ENCODE data around the gene ZNF140.

Gene ZNF140

DNA sequence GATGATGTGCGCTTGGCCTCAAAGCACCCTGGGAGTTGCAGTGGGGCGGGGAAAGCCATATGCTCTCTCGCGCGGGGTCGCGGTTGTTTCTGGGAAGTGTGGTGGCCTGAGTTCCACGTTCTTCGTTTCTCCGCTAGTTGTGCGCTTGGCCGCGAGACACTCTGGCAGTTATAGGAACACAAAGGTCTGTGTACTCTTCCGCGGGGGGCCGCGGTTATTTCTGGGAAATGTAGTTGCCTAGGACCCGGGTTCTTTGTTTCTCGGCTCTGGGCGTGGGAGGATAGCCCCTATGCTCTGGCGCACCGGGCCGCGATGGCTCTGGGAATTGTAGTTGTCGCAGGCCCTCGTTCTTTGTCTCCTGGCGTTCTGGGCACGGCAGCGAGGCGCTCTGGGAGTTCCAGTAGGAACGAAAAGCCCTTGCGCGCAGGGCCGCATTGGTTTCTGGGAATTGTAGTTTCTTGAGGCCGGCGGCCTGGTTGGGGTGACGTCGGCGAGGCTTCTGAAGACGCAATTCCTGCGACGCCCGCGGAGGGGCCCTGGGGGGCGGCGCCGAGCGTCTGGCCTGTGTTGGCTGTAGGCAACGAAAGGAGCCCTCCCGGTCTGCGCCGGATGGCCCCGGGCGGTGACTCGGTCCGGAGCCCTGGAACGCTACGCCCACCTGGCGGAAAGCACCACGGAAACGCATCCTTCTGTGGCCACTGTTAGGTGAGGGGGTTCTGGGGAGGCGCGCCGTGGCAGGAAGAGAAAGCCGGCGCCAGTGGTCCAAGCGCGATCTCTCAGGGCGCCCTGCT lies at the start of gene ZNF140:
TSS of gene ZNF140 (plus strand) at position 556 of the 791 bp plus-strand sequence. CDS start 398 bp downstream, outside the sequence.
- peak; percentile 96 for DNase-seq

DNA sequence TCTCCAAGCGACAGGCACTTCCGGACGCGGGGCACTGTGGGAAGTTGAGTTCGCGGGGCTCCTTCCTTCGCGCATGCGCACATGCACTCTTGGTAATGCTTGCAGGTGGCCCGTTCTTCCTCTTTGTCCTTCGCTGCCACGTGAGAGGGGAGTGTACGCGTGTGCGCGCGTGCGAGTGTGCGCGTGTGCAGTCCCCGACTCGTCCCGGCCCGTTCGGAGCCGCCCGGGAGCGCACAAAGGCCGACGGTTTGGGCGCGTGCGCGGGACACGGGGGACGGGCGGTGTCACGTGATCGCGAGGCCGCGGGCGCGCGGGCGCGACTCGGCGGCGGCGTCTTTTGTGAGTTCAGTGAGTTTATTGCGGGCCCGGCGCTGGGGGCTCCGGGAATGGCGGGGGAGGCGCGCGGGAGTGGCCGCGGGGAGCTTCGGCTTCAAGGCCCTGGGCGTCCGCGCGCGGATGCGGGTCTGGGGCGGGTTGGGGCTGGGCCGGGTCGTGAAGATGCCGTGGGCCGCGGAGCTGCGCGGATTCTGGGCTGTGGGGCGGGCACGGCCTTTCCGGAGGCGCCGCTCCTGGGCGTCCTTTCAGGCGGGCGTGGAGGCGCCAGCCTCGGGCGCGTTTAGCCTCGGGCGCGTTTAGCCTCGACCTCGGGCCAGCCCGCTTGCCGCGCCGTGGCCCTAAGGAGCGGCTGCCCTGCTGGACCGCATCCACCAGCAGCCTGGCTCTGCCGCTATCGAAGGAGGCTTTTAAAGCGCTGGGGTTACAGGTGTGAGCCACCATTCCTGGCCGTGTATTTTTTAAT lies 43.3 kb upstream of the ZNF140 start, which contains the start of gene ZNF84:
TSS of gene ZNF84 (plus strand) at position 303 of the 799 bp plus-strand sequence. CDS start 3,959 bp downstream, outside the sequence.
- DNase-seq: peak; percentile 98

DNA sequence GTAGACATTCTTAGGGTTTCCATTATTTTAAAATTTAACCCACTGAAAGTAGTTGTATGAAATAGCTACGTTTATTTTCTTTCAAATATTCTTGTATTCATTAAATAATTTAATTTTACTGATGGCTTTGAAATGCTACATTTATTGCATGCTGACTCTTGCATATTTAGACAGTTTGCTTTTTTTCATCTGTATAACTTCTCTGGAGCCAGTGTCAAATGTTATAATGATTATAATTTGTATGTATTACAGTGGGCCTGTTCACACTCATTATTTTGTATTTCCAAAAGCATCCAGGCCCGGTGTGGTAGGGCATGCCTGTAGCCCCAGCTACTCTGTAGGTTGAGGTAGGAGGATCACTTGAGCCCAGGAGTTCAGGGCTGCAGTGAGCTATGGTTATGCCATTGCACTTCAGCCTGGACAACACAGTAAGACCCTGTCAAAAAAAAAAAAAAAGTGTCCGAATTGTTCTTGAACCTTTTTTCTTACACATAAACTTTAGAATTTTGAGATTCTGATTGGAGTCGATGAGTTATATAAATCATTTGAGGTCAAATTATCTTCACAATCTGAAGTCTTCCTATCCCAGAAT lies 42.5 kb upstream of the ZNF140 start:
- DNase-seq: no peak

DNA sequence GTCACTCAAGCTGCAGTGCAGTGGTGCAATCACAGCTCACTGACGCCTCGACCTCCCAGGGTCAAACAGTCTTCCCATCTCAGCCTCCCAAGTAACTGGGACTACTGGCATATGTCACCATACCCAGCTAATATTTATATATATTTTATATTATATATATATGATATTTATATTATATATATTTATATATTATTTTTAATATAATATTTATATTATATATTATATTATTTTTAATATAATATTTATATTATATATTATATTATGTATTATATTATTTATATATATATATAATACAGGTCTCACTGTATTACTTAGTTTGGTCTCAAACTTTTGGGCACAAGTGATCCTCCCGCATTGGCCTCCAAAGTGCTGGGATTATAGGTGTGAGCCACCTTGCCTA lies 34.0 kb upstream of the ZNF140 start:
- DNase-seq: no peak

DNA sequence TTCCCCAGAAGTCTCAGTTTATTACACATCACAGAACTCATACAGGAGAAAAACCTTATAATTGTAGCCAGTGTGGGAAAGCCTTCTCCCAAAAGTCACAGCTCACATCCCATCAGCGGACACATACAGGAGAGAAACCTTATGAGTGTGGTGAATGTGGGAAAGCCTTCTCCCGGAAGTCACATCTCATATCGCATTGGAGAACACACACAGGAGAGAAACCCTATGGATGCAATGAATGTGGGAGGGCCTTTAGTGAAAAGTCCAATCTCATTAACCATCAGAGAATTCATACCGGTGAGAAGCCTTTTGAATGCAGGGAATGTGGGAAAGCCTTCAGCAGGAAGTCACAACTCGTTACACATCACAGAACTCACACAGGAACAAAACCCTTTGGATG lies 23.3 kb upstream of the ZNF140 start:
- DNase-seq: no peak

DNA sequence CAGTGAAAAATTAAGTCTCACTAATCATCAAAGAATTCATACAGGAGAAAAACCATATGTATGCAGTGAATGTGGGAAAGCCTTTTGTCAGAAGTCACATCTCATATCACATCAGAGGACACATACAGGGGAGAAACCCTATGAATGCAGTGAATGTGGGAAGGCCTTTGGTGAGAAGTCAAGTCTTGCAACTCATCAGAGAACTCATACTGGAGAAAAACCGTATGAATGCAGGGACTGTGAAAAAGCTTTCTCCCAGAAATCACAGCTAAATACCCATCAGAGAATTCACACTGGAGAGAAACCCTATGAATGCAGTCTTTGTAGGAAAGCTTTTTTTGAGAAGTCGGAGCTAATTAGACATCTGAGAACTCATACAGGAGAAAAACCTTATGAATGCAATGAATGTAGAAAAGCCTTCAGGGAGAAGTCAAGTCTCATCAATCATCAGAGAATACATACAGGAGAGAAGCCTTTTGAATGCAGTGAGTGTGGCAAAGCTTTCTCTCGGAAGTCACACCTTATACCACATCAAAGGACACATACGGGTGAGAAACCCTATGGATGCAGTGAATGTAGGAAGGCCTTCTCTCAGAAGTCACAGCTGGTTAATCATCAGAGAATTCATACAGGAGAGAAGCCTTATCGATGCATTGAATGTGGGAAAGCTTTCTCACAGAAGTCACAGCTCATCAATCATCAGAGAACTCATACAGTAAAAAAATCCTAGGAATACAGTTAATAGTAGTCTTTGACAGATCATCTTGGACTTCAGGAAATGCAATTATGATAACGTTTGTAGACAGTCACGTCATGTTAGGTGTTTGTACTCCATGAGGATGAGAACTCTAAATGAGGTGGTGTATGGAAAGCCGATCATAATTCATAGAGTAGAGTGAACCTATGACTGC lies 22.3 kb upstream of the ZNF140 start:
- no peak for DNase-seq

DNA sequence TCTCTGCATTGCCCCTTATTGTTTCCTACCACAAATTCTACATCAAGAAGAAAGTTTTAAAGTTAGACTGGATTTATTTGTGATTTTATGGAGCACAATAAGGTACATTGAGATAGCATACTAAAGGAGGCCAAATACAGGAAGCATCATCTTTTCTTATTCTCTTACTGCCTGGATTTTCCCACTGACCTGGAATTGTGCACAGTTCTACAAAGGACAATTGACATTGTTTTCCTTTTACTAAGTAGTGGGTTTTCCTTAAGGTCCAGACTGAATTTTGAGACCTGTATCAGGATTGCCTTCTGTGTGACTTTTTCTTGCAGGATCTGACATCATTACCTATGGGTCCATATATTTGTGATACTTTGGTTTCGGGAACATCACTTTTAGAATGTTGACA lies 18.8 kb upstream of the ZNF140 start:
- no peak for DNase-seq

DNA sequence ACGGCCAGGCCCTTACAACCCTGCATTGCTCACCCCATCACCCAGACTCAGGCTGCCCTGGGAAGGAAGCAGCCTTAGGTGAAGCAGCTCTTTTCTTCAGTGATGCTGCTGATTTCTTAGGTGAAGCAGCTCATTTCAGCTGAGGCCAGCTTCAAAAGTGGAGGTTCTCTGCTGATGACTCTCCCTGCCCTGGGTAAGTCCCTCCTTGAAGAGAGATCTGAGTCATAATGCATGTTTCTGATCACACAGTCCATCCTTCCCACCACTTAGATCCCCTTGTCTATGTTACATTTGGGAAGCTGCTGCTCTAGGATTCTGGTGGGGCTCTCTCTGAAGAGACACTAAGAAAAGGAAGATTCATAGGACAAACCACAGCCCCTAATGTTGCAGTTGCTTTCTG lies 17.2 kb upstream of the ZNF140 start:
- no peak for DNase-seq

DNA sequence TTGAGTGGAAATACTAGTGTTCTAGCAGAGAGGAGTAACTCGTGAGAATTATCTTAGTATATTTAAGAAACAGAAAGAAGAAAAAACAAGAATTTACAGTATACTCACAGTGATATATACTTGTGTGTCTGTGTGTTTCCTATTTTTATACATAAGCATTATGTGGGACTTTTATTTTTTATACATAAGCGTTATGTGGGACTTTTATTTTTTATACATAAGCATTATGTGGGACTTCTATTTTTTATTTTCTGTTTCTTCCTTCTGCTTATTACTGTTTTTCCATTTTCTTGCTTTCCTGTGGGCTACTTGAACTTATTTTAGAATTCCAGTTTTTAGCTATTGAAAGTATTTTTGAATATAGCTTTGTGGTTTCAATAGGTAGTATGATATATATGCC lies 6.9 kb upstream of the ZNF140 start:
- DNase-seq: no peak

DNA sequence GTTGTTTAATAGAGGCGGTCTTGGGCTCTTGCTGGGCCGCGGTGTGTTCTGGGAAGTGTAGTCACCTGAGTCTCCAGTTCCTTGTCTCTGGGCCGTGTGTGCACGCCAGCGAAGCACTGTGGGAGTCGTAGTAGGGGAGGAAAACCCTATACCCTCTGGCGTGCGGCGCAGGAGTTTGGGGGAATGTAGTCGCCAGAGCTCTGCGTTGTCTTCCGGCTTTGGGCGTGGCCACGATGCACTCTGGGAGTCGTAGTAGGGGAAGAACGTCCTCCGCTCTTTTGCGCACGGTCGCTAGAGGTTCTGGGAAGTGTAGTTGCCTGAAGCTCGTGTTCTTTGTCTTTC lies 726 bp upstream of the ZNF140 start:
- DNase-seq: peak; percentile 99

DNA sequence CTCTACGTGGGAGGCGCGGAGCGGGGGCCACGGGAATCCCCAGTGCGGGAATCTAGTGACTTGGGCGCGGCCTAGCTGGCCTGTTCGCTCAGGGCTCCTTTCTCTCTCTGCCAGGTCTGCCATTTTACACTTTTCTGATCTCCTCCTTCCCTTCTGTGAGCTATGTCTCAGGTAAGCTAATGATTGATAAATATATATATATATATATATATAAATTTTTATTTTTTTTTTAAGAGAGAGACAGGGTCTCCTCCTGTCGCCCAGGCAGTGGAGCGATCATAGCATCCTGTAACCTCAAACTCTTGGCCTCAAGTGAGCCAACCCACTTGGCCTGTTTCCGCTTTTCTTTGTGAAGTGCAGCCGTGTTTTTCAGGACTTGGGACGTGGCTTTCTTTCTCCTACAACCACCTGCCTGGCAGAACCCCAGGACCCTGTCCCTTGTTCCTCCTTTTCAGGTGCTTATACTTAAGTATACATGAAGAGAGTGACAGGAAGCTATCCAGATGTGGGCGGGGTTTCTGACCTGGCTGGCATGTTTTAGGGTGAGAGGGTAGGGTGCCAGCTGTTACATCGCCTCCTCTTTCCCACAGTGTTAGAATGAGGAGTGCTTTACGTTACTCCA lies 547 bp downstream of the ZNF140 start:
- DNase-seq: no peak

DNA sequence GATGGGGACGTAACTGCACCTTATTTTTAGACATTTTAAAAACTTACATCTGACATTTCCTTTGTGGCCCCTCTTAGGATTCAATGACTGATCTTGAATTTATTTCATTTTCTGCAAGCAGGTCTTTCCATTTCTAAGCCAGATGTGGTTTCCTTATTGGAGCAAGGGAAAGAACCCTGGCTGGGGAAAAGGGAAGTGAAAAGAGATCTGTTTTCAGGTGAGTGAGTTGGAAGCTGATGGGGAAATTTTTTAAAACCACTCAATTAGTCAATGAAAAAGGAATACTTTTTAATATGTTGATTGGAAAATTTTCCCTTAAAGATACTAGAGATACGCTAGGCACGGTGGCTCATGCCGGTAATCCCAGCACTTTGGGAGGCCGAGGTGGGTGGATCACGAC lies 2.6 kb downstream of the ZNF140 start:
- no peak for DNase-seq

DNA sequence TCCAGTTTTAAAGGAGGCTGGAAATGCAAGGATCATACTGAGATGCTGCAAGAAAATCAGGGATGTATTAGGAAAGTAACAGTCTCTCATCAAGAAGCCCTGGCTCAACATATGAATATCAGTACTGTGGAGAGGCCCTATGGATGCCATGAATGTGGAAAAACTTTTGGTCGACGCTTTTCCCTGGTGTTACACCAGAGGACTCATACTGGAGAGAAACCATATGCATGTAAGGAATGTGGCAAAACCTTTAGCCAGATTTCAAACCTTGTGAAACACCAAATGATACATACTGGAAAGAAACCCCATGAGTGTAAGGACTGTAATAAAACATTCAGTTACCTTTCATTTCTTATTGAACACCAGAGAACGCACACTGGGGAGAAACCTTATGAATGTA lies 24.9 kb downstream of the ZNF140 start:
- no peak for DNase-seq

DNA sequence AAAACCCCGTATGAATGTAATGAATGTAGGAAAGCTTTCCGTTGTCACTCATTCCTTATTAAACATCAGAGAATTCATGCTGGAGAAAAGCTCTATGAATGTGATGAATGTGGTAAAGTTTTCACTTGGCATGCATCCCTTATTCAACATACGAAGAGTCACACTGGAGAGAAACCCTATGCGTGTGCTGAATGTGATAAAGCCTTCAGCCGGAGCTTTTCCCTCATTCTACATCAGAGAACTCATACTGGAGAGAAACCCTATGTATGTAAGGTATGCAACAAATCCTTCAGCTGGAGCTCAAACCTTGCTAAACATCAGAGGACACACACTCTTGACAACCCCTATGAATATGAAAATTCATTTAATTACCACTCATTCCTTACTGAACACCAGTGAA lies 25.5 kb downstream of the ZNF140 start:
- no peak for DNase-seq

DNA sequence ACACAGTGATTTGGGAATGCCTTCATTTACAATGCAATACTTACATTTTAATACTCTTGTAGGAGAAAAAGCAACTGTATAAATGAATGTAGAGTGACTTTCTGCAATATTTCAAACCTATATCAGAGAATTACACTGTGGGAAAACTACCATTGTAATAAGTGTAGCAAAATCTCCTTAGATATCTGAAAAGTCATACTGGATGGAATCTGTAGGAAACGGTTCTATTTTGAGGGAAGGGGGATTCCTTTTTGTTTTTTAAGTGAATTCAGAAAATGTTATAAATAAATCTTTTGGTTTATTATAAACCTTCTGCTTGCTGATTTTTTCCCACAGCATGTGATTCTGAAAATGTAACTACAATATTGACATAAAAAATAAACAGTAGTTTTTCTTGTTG lies 26.4 kb downstream of the ZNF140 start:
- no peak for DNase-seq

DNA sequence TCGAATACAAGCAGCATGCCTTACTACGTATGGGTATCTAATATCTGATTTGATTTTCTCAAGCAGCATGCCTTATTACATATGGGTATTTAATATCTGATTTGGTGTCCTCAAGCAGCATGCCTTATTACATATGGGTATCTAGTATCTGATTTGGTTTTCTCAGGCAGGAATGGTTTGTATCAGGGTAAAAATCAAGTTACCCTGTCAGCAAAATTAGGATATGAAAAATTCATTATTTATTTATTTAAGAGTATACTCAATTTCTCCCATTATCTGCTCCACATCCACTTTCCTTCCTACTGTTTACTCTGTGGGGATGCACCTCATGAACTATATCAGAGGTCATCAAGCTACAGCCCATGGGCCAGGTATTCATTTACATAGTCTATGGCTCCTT lies 27.4 kb downstream of the ZNF140 start:
- DNase-seq: no peak

DNA sequence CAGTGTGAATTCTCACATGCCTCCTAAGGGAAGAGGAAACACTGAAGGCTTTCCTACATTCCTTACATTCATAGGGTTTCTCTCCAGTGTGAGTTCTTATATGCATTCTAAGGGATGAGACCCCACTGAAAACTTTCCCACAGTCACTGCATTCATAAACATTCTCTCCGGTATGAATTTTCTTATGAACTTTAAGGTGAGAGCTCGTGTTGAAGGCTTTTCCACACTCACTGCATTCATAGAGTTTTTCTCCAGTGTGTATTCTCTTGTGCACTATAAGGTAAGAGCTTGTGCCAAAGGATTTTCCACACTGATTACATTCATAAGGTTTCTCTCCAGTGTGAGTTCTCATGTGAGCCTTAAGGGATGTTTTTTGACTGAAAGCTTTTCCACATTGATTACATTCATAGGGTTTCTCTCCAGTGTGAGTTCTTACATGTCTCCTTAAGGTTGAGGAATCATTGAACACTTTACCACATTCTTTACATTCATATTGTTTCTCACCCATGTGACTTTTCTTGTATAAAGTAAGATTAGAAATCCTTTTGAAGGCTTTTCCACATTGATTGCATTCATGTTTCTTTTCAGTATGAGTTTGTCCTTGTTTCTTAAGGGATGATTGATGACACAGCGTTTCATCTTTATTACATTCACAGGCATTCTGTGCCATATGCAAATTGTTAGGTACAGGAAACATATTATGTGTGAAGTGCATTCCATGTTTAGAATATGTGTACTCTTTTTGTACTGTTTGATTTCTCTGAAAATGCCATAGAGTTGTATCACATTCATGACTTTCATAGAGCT lies 39.9 kb downstream of the ZNF140 start:
- DNase-seq: no peak

DNA sequence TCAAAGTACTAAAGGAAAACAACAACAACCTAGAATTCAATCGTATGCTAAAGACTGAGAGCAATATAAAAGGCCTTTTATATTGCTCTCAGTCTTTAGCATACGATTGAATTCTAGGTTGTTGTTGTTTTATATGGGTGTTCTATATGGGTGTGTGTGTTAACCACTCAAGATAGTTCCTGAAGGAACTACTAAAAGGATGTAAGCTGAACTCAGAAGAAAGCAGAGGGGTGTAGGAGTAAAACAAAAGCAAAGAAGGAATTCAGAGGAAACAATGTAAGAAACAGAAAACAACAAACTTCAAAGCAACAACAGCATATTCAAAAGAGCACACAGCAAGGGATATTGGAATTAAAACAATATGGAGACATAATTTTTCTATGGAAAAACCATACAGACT lies 44.0 kb downstream of the ZNF140 start:
- no peak for DNase-seq

DNA sequence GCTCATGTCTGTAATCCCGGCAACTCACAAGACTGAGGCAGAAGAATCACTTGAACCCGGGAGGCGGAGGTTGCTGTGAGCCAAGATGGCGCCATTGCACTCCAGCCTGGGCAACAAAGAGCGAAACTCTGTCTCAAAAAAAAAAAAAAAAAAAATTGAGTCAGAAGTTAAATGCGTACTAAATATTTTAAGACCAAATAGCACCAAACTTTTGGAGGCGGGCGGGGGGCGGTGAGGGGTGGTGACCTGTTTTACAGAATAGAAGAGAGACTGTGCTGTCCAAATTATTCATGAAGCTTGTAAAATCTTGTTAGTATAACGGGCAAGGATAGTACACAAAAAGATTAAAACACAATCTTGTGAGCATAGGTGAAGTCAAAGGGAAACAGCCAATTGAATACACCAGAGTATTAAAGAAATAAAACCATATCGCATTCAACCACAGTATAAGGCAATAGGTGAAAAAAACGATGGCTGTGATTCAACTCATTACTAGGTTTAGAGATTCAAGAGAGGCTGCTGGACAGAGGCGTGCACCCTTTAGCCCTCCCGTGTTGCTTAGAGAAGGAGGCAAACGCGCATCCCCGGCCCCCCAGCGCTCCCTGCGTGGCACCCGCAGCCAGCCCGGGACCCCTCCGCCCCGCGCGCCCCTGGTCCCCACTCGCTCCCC lies 48.8 kb downstream of the ZNF140 start:
- no peak for DNase-seq

DNA sequence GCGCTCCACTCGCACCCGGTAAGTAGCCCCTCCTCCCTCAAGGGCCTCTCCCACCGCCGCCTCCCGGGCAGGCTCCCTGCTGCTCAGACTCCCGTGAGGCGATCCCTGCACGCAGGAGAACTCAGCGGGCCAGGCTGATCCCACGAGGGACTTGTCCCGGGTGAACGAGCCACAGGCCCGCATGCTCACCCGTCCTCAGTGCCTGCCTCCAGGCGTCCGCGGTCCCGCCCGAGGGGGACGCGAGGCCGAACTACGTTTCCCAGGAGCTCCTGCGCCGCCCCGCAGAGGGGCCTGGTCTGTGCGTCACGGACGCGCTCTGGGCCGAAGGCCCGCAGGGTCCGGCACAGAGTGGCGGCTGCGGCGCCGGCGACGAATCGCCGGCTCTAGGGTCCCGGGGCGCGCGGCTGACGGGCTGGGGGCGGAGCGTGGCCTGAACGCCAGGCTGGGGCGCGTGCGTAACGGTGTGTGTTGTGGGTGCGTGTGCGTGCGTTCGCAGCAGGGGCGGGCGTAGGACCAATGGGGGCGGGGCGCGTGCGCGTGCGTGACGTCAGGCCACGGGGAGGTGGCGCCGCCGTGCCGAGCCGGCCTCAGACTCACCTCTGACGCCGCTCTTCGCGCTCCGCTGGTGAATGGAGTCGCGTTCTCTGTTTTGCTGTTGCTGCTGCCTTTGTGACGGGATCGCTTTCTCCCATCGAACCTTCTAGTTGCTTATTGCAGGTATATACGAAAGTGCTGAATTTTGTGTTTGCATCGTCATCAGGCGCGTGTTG lies 49.5 kb downstream of the ZNF140 start, which contains the start of the genes ZNF10 and ZNF891:
TSS of gene ZNF10 (plus strand) at position 590 of the 770 bp plus-strand sequence. CDS start 13,866 bp downstream, outside the sequence.
TSS of gene ZNF891 (minus strand) at position 237 of the 770 bp plus-strand sequence. CDS start 8,356 bp downstream, outside the sequence.
- DNase-seq: peak; percentile 95

Data from CD4-positive, alpha-beta T cell treated with Interferon gamma for 1 hour (primary cell).